Measurements from ENCODE around the gene IL1RN. TPM values are rescaled to one million over a fixed set of nuclear protein-coding genes. Genes with fewer than 3 reads are reported as not detected.
A peak's percentile ranks its signal among the peaks of the same experiment; 100 is the strongest.

The IL1RN gene, protein sequence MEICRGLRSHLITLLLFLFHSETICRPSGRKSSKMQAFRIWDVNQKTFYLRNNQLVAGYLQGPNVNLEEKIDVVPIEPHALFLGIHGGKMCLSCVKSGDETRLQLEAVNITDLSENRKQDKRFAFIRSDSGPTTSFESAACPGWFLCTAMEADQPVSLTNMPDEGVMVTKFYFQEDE
- total RNA-seq, result 2.1 TPM
- 1.3 TPM for polyA plus RNA-seq (ENCODE audit: insufficient read depth, low read depth, low replicate concordance)
- long read RNA-seq, donor 1, result 0 reads
- long read RNA-seq, donor 2, result 0 reads
- long read RNA-seq, donor 3, result 0 reads
- long read RNA-seq, donor 4, result 0 reads
- long read RNA-seq, donor 5, result 0 reads
- long read RNA-seq, donor 6, partial matches to known transcripts, result 0 of 3 reads
- long read RNA-seq, donor 6, other reads (novel, unspliced or antisense), result 0 of 3 reads
- long read RNA-seq, donor 7, partial matches to known transcripts, result 1 of 1 reads
- long read RNA-seq, donor 7, other reads (novel, unspliced or antisense), result 0 of 1 reads
- long read RNA-seq, donor 8, partial matches to known transcripts, result 0 of 2 reads
- long read RNA-seq, donor 8, other reads (novel, unspliced or antisense), result 0 of 2 reads
- long read RNA-seq, donor 9, partial matches to known transcripts, result 0 of 2 reads
- long read RNA-seq, donor 9, other reads (novel, unspliced or antisense), result 0 of 2 reads
- long read RNA-seq, donor 10, result 0 reads

DNA sequence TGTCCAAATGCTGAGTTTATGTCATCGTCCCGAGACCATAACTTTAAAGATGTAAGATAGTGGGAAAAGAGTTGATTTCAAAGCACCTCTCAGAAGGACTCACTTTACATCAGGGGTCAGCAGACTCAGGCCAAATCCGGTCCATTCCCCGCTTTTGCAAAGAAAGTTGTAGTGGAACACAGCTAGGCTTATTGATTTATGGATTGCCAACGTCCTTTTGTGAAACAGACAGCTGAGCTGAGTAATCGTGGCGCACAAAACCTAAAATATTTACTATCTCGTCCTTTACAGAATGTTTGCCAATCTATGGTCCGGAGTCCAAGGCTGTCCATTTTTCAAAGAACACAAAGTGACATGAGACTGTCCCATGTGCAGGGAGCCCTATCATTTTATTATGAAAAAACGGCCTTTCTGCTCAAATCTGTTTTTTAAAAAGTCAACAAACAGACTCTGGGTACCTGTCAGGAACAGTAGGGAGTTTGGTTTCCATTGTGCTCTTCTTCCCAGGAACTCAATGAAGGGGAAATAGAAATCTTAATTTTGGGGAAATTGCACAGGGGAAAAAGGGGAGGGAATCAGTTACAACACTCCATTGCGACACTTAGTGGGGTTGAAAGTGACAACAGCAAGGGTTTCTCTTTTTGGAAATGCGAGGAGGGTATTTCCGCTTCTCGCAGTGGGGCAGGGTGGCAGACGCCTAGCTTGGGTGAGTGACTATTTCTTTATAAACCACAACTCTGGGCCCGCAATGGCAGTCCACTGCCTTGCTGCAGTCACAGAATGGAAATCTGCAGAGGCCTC lies at the start of gene IL1RN:
Gene IL1RN, plus strand, starts transcription at position 754 of the 801 bp plus-strand sequence. Its CDS starts 27 bp downstream, at position 781.
- TF ChIP-seq, protein P1, sequence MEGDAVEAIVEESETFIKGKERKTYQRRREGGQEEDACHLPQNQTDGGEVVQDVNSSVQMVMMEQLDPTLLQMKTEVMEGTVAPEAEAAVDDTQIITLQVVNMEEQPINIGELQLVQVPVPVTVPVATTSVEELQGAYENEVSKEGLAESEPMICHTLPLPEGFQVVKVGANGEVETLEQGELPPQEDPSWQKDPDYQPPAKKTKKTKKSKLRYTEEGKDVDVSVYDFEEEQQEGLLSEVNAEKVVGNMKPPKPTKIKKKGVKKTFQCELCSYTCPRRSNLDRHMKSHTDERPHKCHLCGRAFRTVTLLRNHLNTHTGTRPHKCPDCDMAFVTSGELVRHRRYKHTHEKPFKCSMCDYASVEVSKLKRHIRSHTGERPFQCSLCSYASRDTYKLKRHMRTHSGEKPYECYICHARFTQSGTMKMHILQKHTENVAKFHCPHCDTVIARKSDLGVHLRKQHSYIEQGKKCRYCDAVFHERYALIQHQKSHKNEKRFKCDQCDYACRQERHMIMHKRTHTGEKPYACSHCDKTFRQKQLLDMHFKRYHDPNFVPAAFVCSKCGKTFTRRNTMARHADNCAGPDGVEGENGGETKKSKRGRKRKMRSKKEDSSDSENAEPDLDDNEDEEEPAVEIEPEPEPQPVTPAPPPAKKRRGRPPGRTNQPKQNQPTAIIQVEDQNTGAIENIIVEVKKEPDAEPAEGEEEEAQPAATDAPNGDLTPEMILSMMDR (IDR thresholded peaks at IDR 0.05; ENCODE audit: borderline replicate concordance, extremely low read depth, insufficient read depth), result no peak
- Histone ChIP-seq H3K9ac (ENCODE audit: low read length in 3 of 3) (no peak within 1 kb of the TSS), H3K4me1 (ENCODE audit: control insufficient read depth in 2 of 3, insufficient read depth in 2 of 3, low read depth in 1 of 3, low read length in 3 of 3) (no peaks in the 10 kb centered on the region), H3K9me3 (ENCODE audit: control insufficient read depth in 2 of 3, insufficient read depth in 1 of 3, low read length in 3 of 3) (no peaks in the 10 kb centered on the region), H3K36me3 (ENCODE audit: control insufficient read depth in 2 of 3, insufficient read depth in 3 of 3, low read length in 3 of 3) (no peaks in the 10 kb centered on the region), H3K4me3 (ENCODE audit: low read length in 3 of 3) (no peak within 1 kb of the TSS), H3K27ac (ENCODE audit: low read depth in 2 of 2, low read length in 2 of 2) (no peak within 1 kb of the TSS), H3K27me3 (ENCODE audit: control insufficient read depth, insufficient read depth, low read length) (no peaks in the 10 kb centered on the region)
- FAIRE-seq, result no peak
- no peak for DNase-seq
- intact Hi-C loops (cut with DNase I), result no loop called here

DNA sequence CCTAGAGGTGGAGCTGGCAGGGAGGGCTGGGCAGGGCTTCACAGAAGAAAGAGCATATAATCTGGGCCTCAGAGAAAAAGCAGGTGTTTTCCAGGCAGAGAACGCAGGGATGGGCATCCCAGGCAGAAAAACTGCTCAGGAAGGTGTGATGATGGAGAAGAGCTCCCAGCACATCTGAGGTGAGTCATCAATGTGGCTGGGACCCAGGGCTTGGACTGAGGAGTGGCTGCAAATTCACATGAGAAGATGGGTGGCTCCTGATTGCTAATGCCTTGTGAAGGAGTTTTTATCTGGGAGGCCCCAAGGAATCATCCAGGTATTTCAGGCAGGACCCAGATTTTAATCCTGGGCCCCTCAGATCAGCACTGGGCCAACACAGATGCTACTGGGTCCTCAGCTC lies 49.5 kb upstream of the IL1RN start:
- Histone ChIP-seq H3K9me3 (ENCODE audit: control insufficient read depth in 2 of 3, insufficient read depth in 1 of 3, low read length in 3 of 3) (no peaks in the 10 kb centered on the region), H3K27me3 (ENCODE audit: control insufficient read depth, insufficient read depth, low read length) (no peaks in the 10 kb centered on the region), H3K36me3 (ENCODE audit: control insufficient read depth in 2 of 3, insufficient read depth in 3 of 3, low read length in 3 of 3) (no peaks in the 10 kb centered on the region), H3K4me1 (ENCODE audit: control insufficient read depth in 2 of 3, insufficient read depth in 2 of 3, low read depth in 1 of 3, low read length in 3 of 3) (no peaks in the 10 kb centered on the region), H3K27ac (ENCODE audit: low read depth in 2 of 2, low read length in 2 of 2) (no peak overlapping the region), H3K9ac (ENCODE audit: low read length in 3 of 3) (no peak overlapping the region), H3K4me3 (ENCODE audit: low read length in 3 of 3) (no peak overlapping the region)
- FAIRE-seq (no peak), DNase-seq (no peak)
- intact Hi-C loops (cut with DNase I), result no loop called here
- TF ChIP-seq, protein P1 (IDR thresholded peaks at IDR 0.05; ENCODE audit: borderline replicate concordance, extremely low read depth, insufficient read depth), result no peak

DNA sequence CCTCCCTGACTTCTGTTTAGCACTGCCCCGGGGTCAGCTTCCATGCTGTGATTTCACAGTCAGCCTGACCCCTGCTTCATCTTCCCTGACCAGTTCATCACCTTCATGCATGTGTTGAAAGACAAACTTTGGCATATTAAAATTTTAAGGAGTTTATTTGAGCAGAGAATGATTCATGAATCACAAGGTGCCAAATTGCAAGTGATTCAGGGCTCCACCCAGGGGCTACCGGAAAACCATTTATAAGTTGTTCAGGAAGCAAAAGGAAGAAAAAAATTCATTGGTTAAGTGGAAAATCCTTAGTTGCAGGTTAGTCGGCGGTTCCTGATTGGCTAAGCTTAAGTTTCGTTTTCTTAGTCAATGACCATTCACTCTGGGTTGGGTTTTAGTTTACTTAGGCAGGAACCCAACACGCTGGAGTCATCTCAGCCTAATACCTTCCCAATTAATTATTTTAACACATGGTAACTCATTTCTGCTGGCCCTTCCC lies 49.0 kb upstream of the IL1RN start:
- Histone ChIP-seq H3K36me3 (ENCODE audit: control insufficient read depth in 2 of 3, insufficient read depth in 3 of 3, low read length in 3 of 3) (no peaks in the 10 kb centered on the region), H3K27me3 (ENCODE audit: control insufficient read depth, insufficient read depth, low read length) (no peaks in the 10 kb centered on the region), H3K4me1 (ENCODE audit: control insufficient read depth in 2 of 3, insufficient read depth in 2 of 3, low read depth in 1 of 3, low read length in 3 of 3) (no peaks in the 10 kb centered on the region), H3K9me3 (ENCODE audit: control insufficient read depth in 2 of 3, insufficient read depth in 1 of 3, low read length in 3 of 3) (no peaks in the 10 kb centered on the region), H3K27ac (ENCODE audit: low read depth in 2 of 2, low read length in 2 of 2) (no peak overlapping the region), H3K9ac (ENCODE audit: low read length in 3 of 3) (no peak overlapping the region), H3K4me3 (ENCODE audit: low read length in 3 of 3) (no peak overlapping the region)
- TF ChIP-seq, protein P1 (IDR thresholded peaks at IDR 0.05; ENCODE audit: borderline replicate concordance, extremely low read depth, insufficient read depth), result no peak
- intact Hi-C loops (cut with DNase I), result no loop called here
- DNase-seq (peak in 1 of 5 donors; percentile 13), FAIRE-seq (no peak)

Data from kidney (tissue), 22 donors.